ENCODE data around the gene GINM1. TPM values are rescaled to one million over a fixed set of nuclear protein-coding genes. Genes with fewer than 3 reads are reported as not detected.

Gene GINM1
- total RNA-seq, 1 experiment from 2014 or later: 25.0 TPM

- H4K20me1 ChIP-seq (ENCODE audit: insufficient read depth): no peaks in the 10 kb centered on the region
- H3K36me3 ChIP-seq (ENCODE audit: control insufficient read depth in 1 of 2, insufficient read depth in 2 of 2, low read length in 2 of 2): no peaks in the 10 kb centered on the region
- intact Hi-C loops (cut with micrococcal nuclease): no loop called here
- no peak overlapping the region for H3K4me3 ChIP-seq (replicated peaks in 1 of 2; ENCODE audit: low read depth in 1 of 2, low read length in 2 of 2)
- DNase-seq (ENCODE audit: low read depth, low spot score) (no peak), ATAC-seq (no peak)
- TF ChIP-seq SP1 (IDR thresholded peaks at IDR 0.05; ENCODE audit: low read depth) (no peak), POLR2A (IDR thresholded peaks at IDR 0.05; ENCODE audit: borderline replicate concordance, extremely low read depth, insufficient read depth, insufficient read length) (no peak), TCF7L2 (IDR thresholded peaks at IDR 0.05; ENCODE audit: borderline replicate concordance, extremely low read depth, insufficient read depth, insufficient read length) (no peak), ELF1 (IDR thresholded peaks at IDR 0.05; ENCODE audit: borderline replicate concordance, low read depth) (no peak), ATF3 (IDR thresholded peaks at IDR 0.05) (no peak), JUND (IDR thresholded peaks at IDR 0.05) (no peak), ZNF274 (IDR thresholded peaks at IDR 0.05; ENCODE audit: low read depth, low read length) (no peak), ZBTB33 (IDR thresholded peaks at IDR 0.05; ENCODE audit: extremely low read depth, insufficient replicate concordance, low read length) (no peak), FOSL1 (IDR thresholded peaks at IDR 0.05; ENCODE audit: low read depth) (no peak), ZFX (IDR thresholded peaks at IDR 0.05) (no peak), POLR2AphosphoS5 (IDR thresholded peaks at IDR 0.05; ENCODE audit: low read depth, low read length) (no peak), SIN3A (IDR thresholded peaks at IDR 0.05; ENCODE audit: low read depth) (no peak), EGR1 (IDR thresholded peaks at IDR 0.05; ENCODE audit: low read depth) (no peak), RAD21 (IDR thresholded peaks at IDR 0.05; ENCODE audit: low read depth) (no peak), YY1 (IDR thresholded peaks at IDR 0.05; ENCODE audit: extremely low read depth, insufficient replicate concordance, low read depth, low read length) (no peak), EZH2phosphoT487 (IDR thresholded peaks at IDR 0.05; ENCODE audit: borderline replicate concordance) (no peak), SRF (IDR thresholded peaks at IDR 0.05; ENCODE audit: low read depth) (no peak)
- TF ChIP-seq, protein P1, sequence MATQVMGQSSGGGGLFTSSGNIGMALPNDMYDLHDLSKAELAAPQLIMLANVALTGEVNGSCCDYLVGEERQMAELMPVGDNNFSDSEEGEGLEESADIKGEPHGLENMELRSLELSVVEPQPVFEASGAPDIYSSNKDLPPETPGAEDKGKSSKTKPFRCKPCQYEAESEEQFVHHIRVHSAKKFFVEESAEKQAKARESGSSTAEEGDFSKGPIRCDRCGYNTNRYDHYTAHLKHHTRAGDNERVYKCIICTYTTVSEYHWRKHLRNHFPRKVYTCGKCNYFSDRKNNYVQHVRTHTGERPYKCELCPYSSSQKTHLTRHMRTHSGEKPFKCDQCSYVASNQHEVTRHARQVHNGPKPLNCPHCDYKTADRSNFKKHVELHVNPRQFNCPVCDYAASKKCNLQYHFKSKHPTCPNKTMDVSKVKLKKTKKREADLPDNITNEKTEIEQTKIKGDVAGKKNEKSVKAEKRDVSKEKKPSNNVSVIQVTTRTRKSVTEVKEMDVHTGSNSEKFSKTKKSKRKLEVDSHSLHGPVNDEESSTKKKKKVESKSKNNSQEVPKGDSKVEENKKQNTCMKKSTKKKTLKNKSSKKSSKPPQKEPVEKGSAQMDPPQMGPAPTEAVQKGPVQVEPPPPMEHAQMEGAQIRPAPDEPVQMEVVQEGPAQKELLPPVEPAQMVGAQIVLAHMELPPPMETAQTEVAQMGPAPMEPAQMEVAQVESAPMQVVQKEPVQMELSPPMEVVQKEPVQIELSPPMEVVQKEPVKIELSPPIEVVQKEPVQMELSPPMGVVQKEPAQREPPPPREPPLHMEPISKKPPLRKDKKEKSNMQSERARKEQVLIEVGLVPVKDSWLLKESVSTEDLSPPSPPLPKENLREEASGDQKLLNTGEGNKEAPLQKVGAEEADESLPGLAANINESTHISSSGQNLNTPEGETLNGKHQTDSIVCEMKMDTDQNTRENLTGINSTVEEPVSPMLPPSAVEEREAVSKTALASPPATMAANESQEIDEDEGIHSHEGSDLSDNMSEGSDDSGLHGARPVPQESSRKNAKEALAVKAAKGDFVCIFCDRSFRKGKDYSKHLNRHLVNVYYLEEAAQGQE (IDR thresholded peaks at IDR 0.05; ENCODE audit: low read depth): no peak
- TF ChIP-seq, protein P2, sequence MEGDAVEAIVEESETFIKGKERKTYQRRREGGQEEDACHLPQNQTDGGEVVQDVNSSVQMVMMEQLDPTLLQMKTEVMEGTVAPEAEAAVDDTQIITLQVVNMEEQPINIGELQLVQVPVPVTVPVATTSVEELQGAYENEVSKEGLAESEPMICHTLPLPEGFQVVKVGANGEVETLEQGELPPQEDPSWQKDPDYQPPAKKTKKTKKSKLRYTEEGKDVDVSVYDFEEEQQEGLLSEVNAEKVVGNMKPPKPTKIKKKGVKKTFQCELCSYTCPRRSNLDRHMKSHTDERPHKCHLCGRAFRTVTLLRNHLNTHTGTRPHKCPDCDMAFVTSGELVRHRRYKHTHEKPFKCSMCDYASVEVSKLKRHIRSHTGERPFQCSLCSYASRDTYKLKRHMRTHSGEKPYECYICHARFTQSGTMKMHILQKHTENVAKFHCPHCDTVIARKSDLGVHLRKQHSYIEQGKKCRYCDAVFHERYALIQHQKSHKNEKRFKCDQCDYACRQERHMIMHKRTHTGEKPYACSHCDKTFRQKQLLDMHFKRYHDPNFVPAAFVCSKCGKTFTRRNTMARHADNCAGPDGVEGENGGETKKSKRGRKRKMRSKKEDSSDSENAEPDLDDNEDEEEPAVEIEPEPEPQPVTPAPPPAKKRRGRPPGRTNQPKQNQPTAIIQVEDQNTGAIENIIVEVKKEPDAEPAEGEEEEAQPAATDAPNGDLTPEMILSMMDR (IDR thresholded peaks at IDR 0.05 in 2 of 3, conservative IDR thresholded peaks at IDR 0.05 in 1 of 3; ENCODE audit: borderline replicate concordance in 1 of 3, insufficient read depth in 1 of 3, low read depth in 2 of 3, low read length in 2 of 3): no peak
- TF ChIP-seq, protein P3, sequence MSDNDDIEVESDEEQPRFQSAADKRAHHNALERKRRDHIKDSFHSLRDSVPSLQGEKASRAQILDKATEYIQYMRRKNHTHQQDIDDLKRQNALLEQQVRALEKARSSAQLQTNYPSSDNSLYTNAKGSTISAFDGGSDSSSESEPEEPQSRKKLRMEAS (IDR thresholded peaks at IDR 0.05): no peak
- H3K4me1 ChIP-seq (ENCODE audit: control insufficient read depth in 1 of 2, insufficient read depth in 2 of 2, low read length in 2 of 2): peaks cover 0 to 4% of the 10 kb centered on the region in 2 experiments; a peak in 2 of 4 replicates
- no peak overlapping the region for H3K9ac ChIP-seq (ENCODE audit: low read length)
- no peak overlapping the region for H3K27ac ChIP-seq (ENCODE audit: low read depth, low read length)
- BruUV-seq (replicated peaks): no TSS peak
- no peaks in the 10 kb centered on the region for H3K9me3 ChIP-seq (ENCODE audit: control insufficient read depth in 1 of 2, insufficient read depth in 1 of 2, low read depth in 1 of 2, low read length in 2 of 2)
- no peaks in the 10 kb centered on the region for H3K27me3 ChIP-seq (ENCODE audit: insufficient read depth, low read length)
- RAD21 ChIA-PET (ENCODE audit: low non-redundant PET in 1 of 2, low total read pairs in 2 of 2, uncharacterized antibody in 2 of 2, unreplicated experiment in 2 of 2): no interaction called here
- no peak overlapping the region for H3K4me2 ChIP-seq (ENCODE audit: low read length)
- no peaks in the 10 kb centered on the region for H3K79me2 ChIP-seq (ENCODE audit: insufficient read depth, low read length)
- H2AFZ ChIP-seq (ENCODE audit: low read depth, low read length, poor library complexity, severe bottlenecking): no peak overlapping the region
- no peaks in the 10 kb centered on the region for H3K9me2 ChIP-seq (ENCODE audit: insufficient read depth)
- CTCF ChIA-PET: no interaction called here
- POLR2A ChIA-PET: no interaction called here
Observed at GRCh38 chr6:149558029-149558428, 8.1 kb upstream of the GINM1 start.
